Measurements from ENCODE around the gene CXCL11. TPM values are rescaled to one million over a fixed set of nuclear protein-coding genes. Genes with fewer than 3 reads are reported as not detected.

Gene CXCL11
- total RNA-seq, 2 experiments from 2014 or later: not detected

Other genes starting within 250 kb of the CXCL11 start
- under 1 TPM; 0.17 TPM for gene PPEF2, start 133.6 kb downstream of the CXCL11 start, total RNA-seq
- 10 to 100 TPM; 48.3 to 50.5 TPM for gene NAAA, start 95.1 kb downstream of the CXCL11 start, total RNA-seq
- gene SDAD1, start 45.1 kb downstream of the CXCL11 start, total RNA-seq: 10 to 100 TPM; 47.5 to 50.8 TPM
- gene CXCL9, start 28.6 kb downstream of the CXCL11 start, total RNA-seq: under 1 TPM; 0.20 to 0.22 TPM
- under 1 TPM in 1 of 2 experiments, not detected in 1; 0.26 TPM for gene CXCL10, start 12.6 kb downstream of the CXCL11 start, total RNA-seq
- gene ART3, start 38.6 kb upstream of the CXCL11 start, total RNA-seq: not detected
- gene NUP54, start 112.3 kb upstream of the CXCL11 start, total RNA-seq: 10 to 100 TPM; 48.7 to 54.7 TPM
- gene SCARB2, start 177.8 kb upstream of the CXCL11 start, total RNA-seq: 10 to 100 TPM; 16.3 to 18.4 TPM
- under 1 TPM in 1 of 2 experiments, not detected in 1; 0.78 TPM for gene FAM47E, start 215.7 kb upstream of the CXCL11 start, total RNA-seq

Data from activated naive CD8-positive, alpha-beta T cell treated with anti-CD3 and anti-CD28 coated beads, Interleukin-2, amount 10 ng/mL, durations not matched to agents 7 days and 5 days (primary cell).